Parathyroid adenoma (tissue), 2 donors: ENCODE measurements around the gene ALS2CL.

ENCODE experiments used
- H2AFZ ChIP-seq: fragments of 300-600 bp; sonication (generic); one replicate; pipeline ENCODE4 v1.7.0; 2017; ENCODE audit warnings: antibody characterized with exemption, mild to moderate bottlenecking
- H3K27ac ChIP-seq: fragments of 300-600 bp; sonication (generic); one replicate; pipeline ENCODE4 v1.7.0; 2017
- H3K27me3 ChIP-seq: fragments of 300-600 bp; sonication (generic); one replicate; pipeline ENCODE4 v1.7.0; 2017; ENCODE audit warnings: low read length; ENCODE audit not compliant: control insufficient read depth, insufficient read depth
- H3K36me3 ChIP-seq: fragments of 300-600 bp; sonication (generic); one replicate; pipeline ENCODE4 v1.7.0; 2017; ENCODE audit warnings: low read length; ENCODE audit not compliant: control insufficient read depth, insufficient read depth
- H3K4me1 ChIP-seq: fragments of 300-600 bp; sonication (generic); one replicate; pipeline ENCODE4 v1.7.0; 2017; ENCODE audit warnings: control low read depth
- H3K4me2 ChIP-seq: fragments of 300-600 bp; sonication (generic); one replicate; pipeline ENCODE4 v1.7.0; 2017; ENCODE audit warnings: low read length
- H3K4me3 ChIP-seq: fragments of 300-600 bp; sonication (generic); one replicate; pipeline ENCODE4 v1.7.0; 2017; ENCODE audit warnings: low read depth, low read length
- H3K79me2 ChIP-seq: fragments of 300-600 bp; sonication (generic); one replicate; pipeline ENCODE4 v1.7.0; 2017; ENCODE audit warnings: control low read depth
- H3K9ac ChIP-seq: fragments of 300-600 bp; sonication (generic); one replicate; pipeline ENCODE4 v1.7.0; 2017; ENCODE audit warnings: mild to moderate bottlenecking
- H3K9me3 ChIP-seq: fragments of 300-600 bp; sonication (generic); one replicate; pipeline ENCODE4 v1.7.0; 2017; ENCODE audit warnings: low read length; ENCODE audit not compliant: control insufficient read depth
- TF ChIP-seq, protein P1 (sequence below): fragments of 300-600 bp; sonication (generic); IDR thresholded peaks from one replicate; pipeline ENCODE4 v1.7.0; 2017; ENCODE audit warnings: antibody characterized with exemption, mild to moderate bottlenecking
- donor health status: primary hyperparathyroidism.

ALS2CL gene

DNA sequence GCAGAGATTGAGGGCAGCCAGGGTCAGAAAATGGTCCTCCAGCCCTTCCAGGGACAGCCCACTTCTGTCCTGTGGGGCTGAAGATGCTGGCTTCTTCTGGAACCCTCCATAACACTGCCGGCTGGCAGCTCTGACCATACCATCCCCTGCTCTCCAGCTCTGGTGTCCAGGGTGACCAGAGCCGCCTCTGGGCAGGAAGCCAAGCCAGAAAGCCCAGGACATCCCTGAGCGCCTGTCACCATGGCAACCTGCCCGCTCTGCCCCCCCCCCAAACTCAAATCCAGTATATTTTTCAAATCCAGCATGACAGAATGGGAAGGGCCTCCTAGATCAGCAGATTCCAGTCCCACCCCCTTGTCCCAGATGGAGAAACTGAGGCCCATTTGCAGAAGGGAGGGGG is 7.3 kb upstream of the ALS2CL start:
- no peaks in the 10 kb centered on the region for H3K4me1 ChIP-seq
- H3K4me3 ChIP-seq = no peak overlapping the region
- no peak overlapping the region for H3K27ac ChIP-seq

DNA sequence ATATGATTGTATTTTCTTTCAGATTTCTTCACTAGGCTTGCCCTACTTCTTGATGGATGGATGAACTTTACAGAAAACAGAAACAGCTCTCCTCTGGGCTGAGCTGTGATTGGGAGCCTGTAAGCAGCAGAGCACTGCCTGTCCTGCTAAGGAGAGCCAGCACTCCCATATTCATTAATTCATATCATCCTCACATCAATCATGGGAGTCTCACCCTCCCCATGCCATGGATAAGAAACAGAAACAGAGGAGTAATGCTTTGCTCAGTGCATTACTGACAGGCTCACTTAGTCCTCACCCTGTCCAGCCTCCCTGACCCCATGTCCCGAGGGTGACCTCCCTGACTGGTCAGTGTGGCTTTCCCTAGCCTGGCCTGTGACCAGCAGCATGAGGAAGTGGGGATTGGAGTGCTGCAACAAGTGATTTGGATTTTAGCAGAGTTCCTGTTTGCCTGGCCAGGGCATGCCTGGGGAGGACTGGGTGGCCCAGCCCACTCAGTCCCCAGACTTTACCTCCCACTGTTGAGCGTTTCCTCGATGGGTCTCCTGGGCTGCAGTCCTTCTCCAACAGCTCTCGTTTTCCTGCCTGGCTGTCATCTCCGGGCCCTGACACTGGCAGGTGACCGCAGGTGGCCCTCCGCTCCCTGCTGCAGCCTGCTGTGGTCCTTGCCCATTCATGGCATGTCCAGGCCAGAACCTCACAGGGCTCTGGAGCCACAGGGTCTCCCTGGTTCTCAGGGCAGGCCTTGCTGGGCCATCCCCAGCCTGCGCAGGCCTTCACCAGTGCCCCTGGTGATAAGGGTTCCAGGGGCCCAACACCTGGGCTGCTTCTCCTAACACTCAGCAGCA is 6.4 kb upstream of the ALS2CL start:
- no peaks in the 10 kb centered on the region for H3K9me3 ChIP-seq
- H3K27me3 ChIP-seq = no peaks in the 10 kb centered on the region
- H3K4me2 ChIP-seq = no peak overlapping the region
- no peak overlapping the region for H3K9ac ChIP-seq
- H3K4me3 ChIP-seq = no peak overlapping the region
- no peaks in the 10 kb centered on the region for H3K36me3 ChIP-seq
- H3K4me1 ChIP-seq = no peaks in the 10 kb centered on the region
- H3K27ac ChIP-seq = no peak overlapping the region
- no peaks in the 10 kb centered on the region for H3K79me2 ChIP-seq
- TF ChIP-seq, protein P1, sequence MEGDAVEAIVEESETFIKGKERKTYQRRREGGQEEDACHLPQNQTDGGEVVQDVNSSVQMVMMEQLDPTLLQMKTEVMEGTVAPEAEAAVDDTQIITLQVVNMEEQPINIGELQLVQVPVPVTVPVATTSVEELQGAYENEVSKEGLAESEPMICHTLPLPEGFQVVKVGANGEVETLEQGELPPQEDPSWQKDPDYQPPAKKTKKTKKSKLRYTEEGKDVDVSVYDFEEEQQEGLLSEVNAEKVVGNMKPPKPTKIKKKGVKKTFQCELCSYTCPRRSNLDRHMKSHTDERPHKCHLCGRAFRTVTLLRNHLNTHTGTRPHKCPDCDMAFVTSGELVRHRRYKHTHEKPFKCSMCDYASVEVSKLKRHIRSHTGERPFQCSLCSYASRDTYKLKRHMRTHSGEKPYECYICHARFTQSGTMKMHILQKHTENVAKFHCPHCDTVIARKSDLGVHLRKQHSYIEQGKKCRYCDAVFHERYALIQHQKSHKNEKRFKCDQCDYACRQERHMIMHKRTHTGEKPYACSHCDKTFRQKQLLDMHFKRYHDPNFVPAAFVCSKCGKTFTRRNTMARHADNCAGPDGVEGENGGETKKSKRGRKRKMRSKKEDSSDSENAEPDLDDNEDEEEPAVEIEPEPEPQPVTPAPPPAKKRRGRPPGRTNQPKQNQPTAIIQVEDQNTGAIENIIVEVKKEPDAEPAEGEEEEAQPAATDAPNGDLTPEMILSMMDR = no peak
- H2AFZ ChIP-seq = no peak overlapping the region

More for the DNA sequence above, 7.3 kb upstream of the ALS2CL start:
- H3K9me3 ChIP-seq = no peaks in the 10 kb centered on the region
- H2AFZ ChIP-seq = peak overlapping the region; percentile 20
- H3K9ac ChIP-seq = no peak overlapping the region
- no peaks in the 10 kb centered on the region for H3K27me3 ChIP-seq
- no peaks in the 10 kb centered on the region for H3K79me2 ChIP-seq
- TF ChIP-seq, protein P1 = no peak
- no peak overlapping the region for H3K4me2 ChIP-seq
- no peaks in the 10 kb centered on the region for H3K36me3 ChIP-seq

DNA sequence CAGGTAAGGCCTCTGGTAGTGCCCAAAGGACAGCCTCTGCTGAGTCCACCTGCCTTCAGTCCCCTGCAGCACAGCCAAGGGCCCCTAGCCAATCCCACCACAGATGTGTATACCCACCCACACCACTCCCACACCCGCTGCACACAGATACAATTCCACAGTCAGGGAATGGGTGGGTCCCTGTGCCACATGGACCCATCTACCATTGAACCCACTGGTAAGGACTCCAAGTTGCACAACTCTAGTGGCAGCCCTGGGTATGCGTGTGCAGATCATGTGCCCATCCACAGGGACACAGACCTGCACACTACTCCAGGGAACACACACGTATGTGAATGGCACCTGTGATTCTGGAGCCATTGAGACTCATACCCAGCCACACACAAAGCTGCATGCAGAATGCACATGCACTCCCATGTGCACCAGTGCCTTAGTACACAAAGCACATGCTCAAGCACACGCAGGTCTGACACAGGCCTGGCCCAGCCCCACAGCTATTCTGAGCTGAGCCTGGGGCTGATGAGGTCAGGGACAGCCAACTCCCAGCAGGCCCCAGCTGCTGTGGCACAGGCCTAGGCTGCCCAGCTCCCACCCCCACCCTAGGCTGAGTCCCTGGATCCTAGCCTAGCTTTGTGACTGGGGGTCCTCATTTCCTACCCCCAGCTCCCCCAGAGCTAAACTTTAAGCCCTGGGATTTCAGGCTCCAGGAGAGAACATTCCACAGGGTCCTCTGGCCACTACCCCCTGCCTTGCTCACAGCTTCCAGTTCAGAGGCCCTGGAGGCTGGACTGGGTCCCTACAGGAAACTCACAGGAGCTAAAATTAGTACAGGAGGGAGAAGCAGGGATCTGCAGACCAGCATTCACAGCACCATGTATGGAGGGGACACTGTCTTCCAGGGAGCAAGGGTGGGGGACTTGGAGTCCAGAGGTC is 2.7 kb upstream of the ALS2CL start:
- no peaks in the 10 kb centered on the region for H3K79me2 ChIP-seq
- H3K4me3 ChIP-seq = no peak overlapping the region
- H3K4me1 ChIP-seq = peaks cover 6% of the 10 kb centered on the region
- H3K9me3 ChIP-seq = no peaks in the 10 kb centered on the region
- H2AFZ ChIP-seq = no peak overlapping the region
- H3K27me3 ChIP-seq = no peaks in the 10 kb centered on the region
- H3K9ac ChIP-seq = no peak overlapping the region
- H3K27ac ChIP-seq = no peak overlapping the region
- TF ChIP-seq, protein P1 = no peak
- no peaks in the 10 kb centered on the region for H3K36me3 ChIP-seq
- H3K4me2 ChIP-seq = no peak overlapping the region

DNA sequence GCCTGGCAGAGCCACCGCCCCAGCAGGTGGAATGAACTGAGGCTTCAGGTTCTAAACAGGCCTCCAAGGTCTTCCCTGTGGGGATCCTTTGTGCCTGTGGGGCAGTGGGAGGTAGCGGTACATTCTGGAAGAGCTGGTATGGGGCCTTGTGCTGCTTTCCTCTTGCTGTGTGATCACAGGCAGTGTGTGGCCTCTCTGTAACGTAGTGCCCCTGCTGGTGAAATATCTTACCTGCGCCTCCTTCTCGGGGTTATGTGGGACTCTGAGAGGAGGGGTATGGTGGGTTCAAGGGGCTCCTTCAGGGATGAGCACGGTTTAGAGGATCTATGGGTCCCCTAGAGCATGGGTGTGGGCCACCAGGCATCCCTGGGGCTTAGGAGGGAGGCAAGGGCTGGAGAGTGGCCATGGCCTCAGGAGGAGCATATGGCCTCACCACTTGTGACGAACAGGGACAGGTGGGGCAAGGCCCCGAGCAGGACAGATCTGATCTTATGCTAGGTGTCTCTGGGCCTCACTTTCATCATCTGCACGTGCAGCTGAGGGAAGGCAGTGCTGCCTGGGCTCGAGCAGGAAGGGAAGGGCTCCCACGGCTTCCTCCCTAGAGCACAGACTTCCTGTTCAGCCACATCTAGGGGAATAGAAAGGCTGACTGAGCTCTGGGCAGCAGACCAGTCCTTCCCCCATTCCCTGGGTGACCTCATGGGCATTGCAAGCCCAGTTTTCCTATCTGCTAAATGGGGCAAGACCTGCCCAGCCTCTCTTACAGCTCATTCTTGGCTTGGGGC is 1.9 kb upstream of the ALS2CL start:
- Histone ChIP-seq H3K27ac (no peak overlapping the region), H3K9me3 (no peaks in the 10 kb centered on the region), H3K27me3 (no peaks in the 10 kb centered on the region), H3K79me2 (no peaks in the 10 kb centered on the region), H3K4me2 (no peak overlapping the region), H3K9ac (no peak overlapping the region), H3K4me1 (peaks cover 6% of the 10 kb centered on the region), H3K4me3 (no peak overlapping the region), H2AFZ (no peak overlapping the region), H3K36me3 (no peaks in the 10 kb centered on the region)
- TF ChIP-seq, protein P1 = no peak
